Natural killer cell (primary cell): ENCODE results near the gene NUDCD2. TPM values are rescaled to one million over a fixed set of nuclear protein-coding genes. Genes with fewer than 3 reads are reported as not detected.
A peak's percentile ranks its signal among the peaks of the same experiment; 100 is the strongest.

Experiments
- ATAC-seq, 3 donors: fragments of 150-1000 bp in 2 of 3; fragments of 200-7000 bp in 1 of 3; cut with Tn5 transposase; 1 replicate in 1 of 3; 2 replicates in 2 of 3; pipeline ENCODE4 v1.10.0; 2021; ENCODE audit warnings: mild to moderate bottlenecking in 2 of 3, moderate library complexity in 2 of 3
- DNase-seq, 2 donors: peaks; one replicate each; pipeline versions ENCODE4 v3.0.0 to v3.0.0-alpha.2; 2013 to 2021; ENCODE audit warnings: mixed read lengths in 1 of 2
- H3K27ac ChIP-seq: one replicate; pipeline ENCODE4 v1.5.1; 2013; ENCODE audit warnings: mild to moderate bottlenecking, low read length
- H3K27me3 ChIP-seq: one replicate; pipeline ENCODE4 v1.6.1; 2013; ENCODE audit warnings: low read length; ENCODE audit not compliant: control insufficient read depth, insufficient read depth
- H3K36me3 ChIP-seq: one replicate; pipeline ENCODE4 v1.6.1; 2013; ENCODE audit warnings: low read length; ENCODE audit not compliant: control insufficient read depth, insufficient read depth
- H3K4me1 ChIP-seq: one replicate; pipeline ENCODE4 v1.6.1; 2013; ENCODE audit warnings: low read length; ENCODE audit not compliant: control insufficient read depth, insufficient read depth
- H3K4me3 ChIP-seq: one replicate; pipeline ENCODE4 v1.5.1; 2013; ENCODE audit warnings: low read length
- H3K9me3 ChIP-seq: one replicate; pipeline ENCODE4 v1.6.1; 2013; ENCODE audit warnings: low read length; ENCODE audit not compliant: control insufficient read depth, insufficient read depth
- H3K27ac Mint-ChIP-seq, 2 donors: one replicate each; pipeline ENCODE4 v1.8.0; 2022; ENCODE audit warnings: mild to moderate bottlenecking in 2 of 2, mixed read lengths in 2 of 2, moderate library complexity in 1 of 2
- H3K27me3 Mint-ChIP-seq, 2 donors: one replicate each; pipeline ENCODE4 v1.8.0; 2022; ENCODE audit warnings: low read depth in 2 of 2, mixed read lengths in 2 of 2
- H3K36me3 Mint-ChIP-seq: one replicate; pipeline ENCODE4 v1.8.0; 2022; ENCODE audit warnings: mixed read lengths
- H3K4me1 Mint-ChIP-seq, 2 donors: one replicate each; pipeline ENCODE4 v1.8.0; 2022; ENCODE audit warnings: mixed read lengths in 2 of 2
- H3K4me3 Mint-ChIP-seq: one replicate; pipeline ENCODE4 v1.8.0; 2022; ENCODE audit warnings: mild to moderate bottlenecking, moderate library complexity, mixed read lengths
- H3K9me3 Mint-ChIP-seq, 2 donors: one replicate each; pipeline ENCODE4 v1.8.0; 2022; ENCODE audit warnings: mixed read lengths in 2 of 2
- CTCF ChIP-seq: fragments of 200-600 bp; IDR thresholded peaks from one replicate; pipeline ENCODE4 v1.8.0; 2022; ENCODE audit warnings: antibody characterized with exemption
- WGBS: methylation state at CpG from one replicate; pipeline ENCODE4 v1.1.7; 2013; ENCODE audit warnings: missing lambda C conversion rate; ENCODE audit not compliant: insufficient coverage; 5-methylcytosine and 5-hydroxymethylcytosine counted together
- intact Hi-C: fragments of 100-400 bp; cut with micrococcal nuclease; formaldehyde crosslinking; loops from one replicate; pipeline ENCODE4 v1.14.2; 2022
- total RNA-seq, 4 donors: library from RNA; stranded (reverse); fragments of 120-200 nt in 1 of 4; gene quantifications; one replicate each; pipeline versions ENCODE4 v1.2.3 to v1.2.4, GENCODE V29; 2013 to 2022

Gene NUDCD2
- total RNA-seq, 3 donors from 2014 or later (not counting 1 experiment from before 2014, with no cell fraction given), result 13.2 to 24.7 (median 21.7) TPM

GRCh38 chr5:163489745-163490075, 29.8 kb upstream of the NUDCD2 start:
- Histone ChIP-seq H3K9me3 (no peaks in the 10 kb centered on the region), H3K4me1 (no peaks in the 10 kb centered on the region), H3K4me3 (no peak overlapping the region), H3K36me3 (no peaks in the 10 kb centered on the region), H3K27me3 (no peaks in the 10 kb centered on the region), H3K27ac (no peak overlapping the region)
- H3K4me1 Mint-ChIP-seq, result no peaks in the 10 kb centered on the region
- no peak overlapping the region for H3K27ac Mint-ChIP-seq
- intact Hi-C loops, result no loop called here
- H3K27me3 Mint-ChIP-seq, result no peaks in the 10 kb centered on the region
- H3K36me3 Mint-ChIP-seq, result no peaks in the 10 kb centered on the region
- H3K9me3 Mint-ChIP-seq, result no peaks in the 10 kb centered on the region
- WGBS, result 99% methylated on average over 3 of the region's 3 CpGs
- no peak overlapping the region for H3K4me3 Mint-ChIP-seq
- TF ChIP-seq CTCF, result no peak
- DNase-seq (no peak), ATAC-seq (no peak)

GRCh38 chr5:163489055-163489744, 29.3 kb upstream of the NUDCD2 start:
- Mint-ChIP-seq H3K9me3 (no peaks in the 10 kb centered on the region), H3K4me3 (no peak overlapping the region), H3K4me1 (no peaks in the 10 kb centered on the region), H3K27ac (no peak overlapping the region), H3K36me3 (no peaks in the 10 kb centered on the region), H3K27me3 (no peaks in the 10 kb centered on the region)
- ATAC-seq (peak in 1 of 3 donors; percentile 46), DNase-seq (peak in 1 of 2 donors; percentile 52)
- Histone ChIP-seq H3K27ac (no peak overlapping the region), H3K4me1 (no peaks in the 10 kb centered on the region), H3K36me3 (no peaks in the 10 kb centered on the region), H3K4me3 (no peak overlapping the region), H3K9me3 (no peaks in the 10 kb centered on the region), H3K27me3 (no peaks in the 10 kb centered on the region)
- intact Hi-C loops, result no loop called here
- TF ChIP-seq CTCF, result no peak
- 94% methylated on average over 6 of the region's 6 CpGs for WGBS

DNA sequence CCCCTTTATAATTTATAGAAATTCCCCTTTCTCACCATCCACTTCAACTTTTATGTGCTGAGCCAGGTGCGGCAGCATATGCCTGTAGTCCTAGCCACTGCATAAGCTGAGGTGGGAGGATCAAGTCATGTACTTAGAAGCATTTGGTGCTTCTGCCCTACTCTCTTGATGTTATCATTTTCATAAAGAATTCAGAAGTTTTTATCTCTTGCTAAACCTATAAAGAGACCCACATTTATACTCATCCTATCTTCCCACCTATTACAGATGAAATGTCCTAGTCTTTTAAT, 19.0 kb upstream of the NUDCD2 start:
- Histone ChIP-seq H3K4me1 (no peaks in the 10 kb centered on the region), H3K36me3 (no peaks in the 10 kb centered on the region), H3K27me3 (no peaks in the 10 kb centered on the region), H3K4me3 (no peak overlapping the region), H3K27ac (no peak overlapping the region), H3K9me3 (no peaks in the 10 kb centered on the region)
- Mint-ChIP-seq H3K4me1 (no peaks in the 10 kb centered on the region), H3K36me3 (no peaks in the 10 kb centered on the region), H3K27me3 (no peaks in the 10 kb centered on the region), H3K27ac (no peak overlapping the region), H3K9me3 (no peaks in the 10 kb centered on the region), H3K4me3 (no peak overlapping the region)
- intact Hi-C loops, result no loop called here
- DNase-seq (no peak), ATAC-seq (no peak)
- WGBS, result 80% methylated on average over 1 of the region's 1 CpG
- no peak for TF ChIP-seq CTCF
